Stimulated activated CD8-positive, alpha-beta memory T cell treated with anti-CD3 and anti-CD28 coated beads, Interleukin-4, amount 100 ng/mL, for 4 hours (primary cell): ENCODE measurements around the gene RFFL.
"Not testable (repeated sequence)": the region's sequence is repeated elsewhere in the genome, so short reads cannot be mapped to it uniquely, and the experiment has no call there.

Source experiments
- DNase-seq, 2 donors: peaks; one replicate each; pipeline ENCODE4 v3.0.0-alpha.2; 2020; ENCODE audit warnings: low read depth in 2 of 2, low spot score in 1 of 2

RFFL gene

GRCh38 chr17:35006961-35007360 lies 56.5 kb downstream of the RFFL start:
- no peak for DNase-seq

GRCh38 chr17:35006345-35006744 lies 57.2 kb downstream of the RFFL start:
- DNase-seq = no peak

DNA sequence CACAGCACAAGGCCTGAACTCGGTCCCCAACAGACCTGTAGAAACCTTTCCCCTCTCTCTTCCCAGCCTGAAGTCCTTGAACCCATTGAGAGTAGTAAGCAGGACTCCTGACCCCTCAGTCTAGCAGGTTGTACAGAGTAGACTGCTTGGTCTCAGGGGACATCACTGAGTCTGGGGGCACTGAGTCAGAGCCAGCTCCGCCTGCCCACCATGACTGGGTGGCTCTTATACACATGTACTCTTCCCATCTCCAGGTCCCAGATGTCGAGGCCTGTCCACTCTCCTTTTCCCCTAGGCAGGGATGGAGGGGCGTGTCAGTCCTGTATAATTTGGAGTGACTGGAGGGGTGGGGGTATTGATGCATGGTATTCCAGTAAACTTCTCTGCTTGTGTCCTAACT lies 59.7 kb downstream of the RFFL start:
- no peak for DNase-seq

GRCh38 chr17:35002876-35003551 lies 60.5 kb downstream of the RFFL start:
- no peak for DNase-seq

- no peak for DNase-seq
These were observed 62.0 kb downstream of the RFFL start for GRCh38 chr17:35001549-35001948.

- not testable (repeated sequence) for DNase-seq
These were observed 62.5 kb downstream of the RFFL start for GRCh38 chr17:35000965-35001364.

DNA sequence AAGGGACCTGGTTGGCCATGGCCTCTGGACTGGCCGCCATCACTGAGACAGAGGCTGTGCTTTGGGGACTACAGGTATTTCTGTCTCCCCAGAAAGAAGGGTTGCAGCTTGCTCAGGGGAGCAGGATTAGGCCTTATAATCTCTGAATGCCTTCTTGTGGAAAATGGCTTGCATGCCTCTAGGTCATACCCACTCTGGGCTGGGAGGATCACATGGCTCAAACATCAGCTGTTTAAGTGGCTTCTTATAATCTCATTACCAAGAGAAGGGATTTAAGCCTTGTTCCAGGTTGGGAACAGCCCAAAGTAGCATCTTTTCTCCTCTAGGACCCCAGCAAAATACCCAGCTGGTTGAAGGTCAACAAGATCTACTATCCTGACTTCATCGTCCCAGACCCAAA lies 64.1 kb downstream of the RFFL start:
- DNase-seq = no peak

DNA sequence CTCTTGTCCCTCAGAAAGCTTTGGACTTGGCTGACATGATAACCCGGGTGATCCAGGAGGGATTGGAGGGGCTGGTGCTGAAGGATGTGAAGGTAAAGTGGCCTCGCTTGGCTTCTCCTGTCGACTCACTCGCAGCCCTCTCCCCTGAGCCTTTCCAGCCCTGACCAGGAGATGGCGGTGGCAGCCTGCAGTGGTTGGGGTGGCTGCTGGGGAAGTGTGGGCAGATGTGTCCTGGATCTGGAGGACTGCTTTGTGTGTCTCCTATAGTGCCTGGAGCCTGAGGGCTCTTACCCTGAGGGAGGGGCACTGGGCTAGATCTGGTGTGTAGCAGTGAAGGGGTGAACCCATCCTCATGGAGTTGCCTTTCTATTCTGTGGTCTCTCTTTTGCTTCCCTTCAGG lies 65.3 kb downstream of the RFFL start:
- peak; percentile 45 to 55 for DNase-seq

DNA sequence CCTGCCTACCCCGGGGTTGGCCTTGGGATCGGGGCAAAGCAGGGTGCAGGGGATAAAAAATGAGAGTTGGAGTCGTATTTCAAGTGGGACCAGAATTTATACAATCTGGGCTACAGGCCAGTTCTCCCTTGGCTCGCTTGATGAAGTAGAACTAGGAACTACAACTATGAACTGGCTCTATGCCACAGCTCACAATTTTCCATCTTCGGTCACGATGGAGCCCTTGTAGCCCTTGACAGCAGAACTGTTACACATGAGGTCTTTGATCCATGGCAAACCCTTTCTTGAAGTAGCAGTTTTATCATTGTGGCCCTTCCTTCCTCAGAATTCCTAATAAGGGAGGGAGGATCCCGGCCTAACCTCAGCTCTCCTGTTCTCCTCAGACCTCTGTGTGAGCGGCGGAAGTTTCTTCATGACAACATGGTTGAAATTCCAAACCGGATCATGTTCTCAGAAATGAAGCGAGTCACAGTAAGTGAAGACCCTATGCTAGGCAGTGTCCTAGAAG lies 66.1 kb downstream of the RFFL start:
- no peak for DNase-seq

DNA sequence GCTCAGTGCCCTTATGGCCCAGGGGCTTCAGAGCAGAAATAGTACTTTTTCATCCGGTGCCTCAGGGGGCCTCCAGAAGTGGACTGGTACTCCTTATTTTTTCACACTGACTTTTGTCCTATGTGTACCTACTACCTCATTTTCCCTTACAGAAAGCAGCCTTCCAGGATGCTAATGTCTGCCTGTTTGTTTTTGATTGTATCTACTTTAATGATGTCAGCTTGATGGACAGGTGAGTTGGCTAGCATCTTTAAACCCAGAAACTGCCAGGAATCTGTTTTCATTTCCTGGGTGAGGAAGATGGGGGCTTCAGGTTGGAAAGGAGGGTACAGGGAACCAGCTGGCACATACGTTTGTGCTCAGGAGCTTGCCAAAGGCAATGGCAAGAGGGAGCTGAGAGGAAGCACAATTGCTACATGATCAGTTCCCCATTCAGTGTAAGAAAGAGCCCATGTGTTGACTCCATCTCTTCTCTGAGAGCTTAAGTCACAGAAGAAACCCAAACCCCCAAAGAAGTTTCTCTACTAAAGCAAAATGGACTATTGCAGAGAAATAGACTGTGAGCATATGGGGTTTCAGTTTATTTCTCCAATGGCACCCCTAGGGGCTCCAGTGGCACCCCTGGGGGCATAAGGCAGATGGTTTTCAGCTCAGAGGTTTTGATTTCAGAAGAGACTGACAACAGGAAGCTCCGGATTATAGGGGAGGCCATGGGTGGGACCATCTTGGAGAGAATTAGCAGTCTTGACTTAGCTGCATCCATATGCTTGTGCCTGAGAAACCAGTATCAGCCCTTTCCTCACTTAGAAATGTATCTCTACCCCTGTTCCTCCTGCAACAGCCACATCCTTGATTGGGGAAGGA lies 66.9 kb downstream of the RFFL start:
- no peak for DNase-seq

GRCh38 chr17:34993031-34993430 lies 70.5 kb downstream of the RFFL start:
- DNase-seq = no peak

DNA sequence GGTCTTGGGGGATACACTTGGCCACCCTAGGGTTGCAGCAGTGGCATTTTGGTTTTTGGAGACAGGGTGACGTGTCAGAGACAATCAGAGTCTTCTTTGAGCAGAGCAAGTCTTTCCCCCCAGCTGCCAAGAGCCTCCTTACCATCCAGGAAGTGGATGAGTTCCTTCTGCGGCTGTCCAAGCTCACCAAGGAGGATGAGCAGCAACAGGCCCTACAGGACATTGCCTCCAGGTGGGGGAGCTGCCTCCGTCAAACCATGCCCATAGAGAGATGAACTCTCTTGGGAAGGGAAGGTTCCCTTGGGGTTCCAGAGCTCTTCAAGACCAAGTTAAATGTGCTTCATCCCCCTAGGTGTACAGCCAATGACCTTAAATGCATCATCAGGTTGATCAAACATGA lies 71.9 kb downstream of the RFFL start:
- DNase-seq = no peak

GRCh38 chr17:34990921-34991365 lies 72.6 kb downstream of the RFFL start:
- DNase-seq = no peak

DNA sequence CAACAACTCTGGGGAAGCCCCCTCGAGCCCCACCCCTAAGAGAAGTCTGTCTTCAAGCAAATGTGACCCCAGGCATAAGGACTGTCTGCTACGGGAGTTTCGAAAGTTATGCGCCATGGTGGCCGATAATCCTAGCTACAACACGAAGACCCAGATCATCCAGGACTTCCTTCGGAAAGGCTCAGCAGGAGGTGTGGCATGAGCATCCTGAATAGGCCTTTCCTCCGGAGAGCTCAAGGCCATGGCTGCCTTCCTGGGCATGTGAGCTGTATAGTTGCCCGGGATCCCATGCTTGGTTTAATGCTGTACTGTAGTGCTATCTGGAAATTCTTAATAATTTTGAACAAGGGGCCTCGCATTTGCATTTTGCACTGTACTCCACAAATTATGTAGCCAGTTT lies 74.0 kb downstream of the RFFL start:
- no peak for DNase-seq

DNA sequence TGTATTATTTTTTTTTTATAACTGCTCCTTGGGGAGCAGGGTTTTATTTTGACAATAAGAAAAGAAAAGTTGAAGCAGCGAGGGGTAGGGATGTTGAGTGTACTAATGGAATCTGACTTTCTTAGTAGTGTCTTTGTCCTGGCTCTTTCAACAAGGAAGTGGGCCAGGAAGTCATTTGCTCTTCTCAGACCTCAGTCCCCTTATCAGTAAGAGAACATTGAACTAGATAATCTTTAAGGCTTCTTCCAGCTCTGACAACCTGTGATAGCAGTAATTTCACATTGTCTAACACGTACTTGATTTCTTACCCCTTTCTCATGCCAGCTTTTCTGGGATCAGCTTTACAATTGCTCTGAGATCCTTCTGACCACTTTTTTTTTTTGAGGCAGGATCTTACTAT lies 74.9 kb downstream of the RFFL start:
- no peak for DNase-seq

DNA sequence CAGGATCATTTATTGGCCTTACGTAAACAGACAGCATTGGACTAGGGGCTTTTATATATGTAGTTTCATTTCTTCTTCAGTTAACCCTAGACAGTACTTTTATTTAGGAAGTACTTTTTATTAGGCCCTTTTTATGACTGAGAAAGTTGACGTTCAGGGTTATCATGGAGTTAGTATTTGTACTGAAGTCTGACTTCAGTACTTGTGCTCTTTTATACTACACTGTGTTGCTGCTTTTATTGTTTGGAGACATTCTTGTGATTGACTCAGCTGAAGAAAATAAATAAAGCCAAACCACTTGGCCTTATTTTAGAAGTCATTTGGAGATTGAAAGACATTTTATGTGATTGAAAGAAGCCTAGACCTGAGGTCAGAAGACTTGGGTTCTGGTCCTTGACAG lies 76.3 kb downstream of the RFFL start:
- DNase-seq = no peak

DNA sequence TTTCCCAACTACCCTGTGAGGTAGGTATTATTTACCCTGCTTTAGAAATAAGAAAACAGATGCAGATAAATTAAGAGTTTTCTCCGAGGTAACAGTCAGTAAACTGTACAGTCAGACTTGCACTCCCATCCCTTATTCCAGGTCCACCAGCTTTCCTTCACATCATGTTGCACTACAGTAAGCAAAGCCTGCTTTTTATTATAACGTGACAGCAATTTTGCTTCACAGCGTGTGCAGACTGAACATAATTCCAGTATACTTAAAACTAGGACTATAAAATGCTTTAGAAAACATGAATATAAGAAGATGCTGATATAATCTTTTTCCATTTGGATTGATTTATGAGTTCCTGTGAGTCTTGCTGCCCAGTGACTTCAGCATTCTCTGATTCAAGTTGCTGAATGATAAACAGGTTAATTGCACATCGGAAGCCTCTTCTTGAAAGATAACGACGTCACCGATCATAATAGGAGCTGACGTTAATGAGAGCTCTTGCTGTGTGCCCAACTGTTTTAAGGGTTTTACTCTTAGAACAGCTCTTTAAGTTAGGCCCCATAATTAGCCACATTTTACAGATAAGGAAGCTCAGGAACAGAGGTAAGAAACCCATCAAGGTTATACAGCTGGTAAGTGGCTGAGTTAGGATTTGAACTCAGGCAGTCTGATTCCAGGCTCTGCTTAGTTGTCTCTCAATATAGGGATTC lies 81.8 kb downstream of the RFFL start:
- no peak for DNase-seq

- peak; percentile 48 to 69 for DNase-seq
These were observed 82.6 kb downstream of the RFFL start for GRCh38 chr17:34980681-34981537.

DNA sequence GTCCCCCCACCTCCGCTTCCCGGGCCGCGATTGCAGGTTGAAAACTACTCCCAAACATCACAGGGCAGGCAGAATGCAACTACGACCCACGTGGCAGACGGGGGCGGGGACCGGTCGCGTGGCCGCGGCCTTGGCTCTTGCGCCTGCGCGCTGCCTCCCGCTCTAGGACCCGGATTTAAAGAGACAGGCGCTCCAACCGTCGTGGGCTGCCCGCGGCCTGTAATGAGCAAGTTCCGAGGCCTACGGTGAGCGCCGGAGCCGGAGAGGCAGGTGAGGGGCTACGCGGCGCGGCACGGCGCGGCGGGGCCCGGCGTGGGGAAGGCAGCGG lies 83.2 kb downstream of the RFFL start, which contains the start of gene LIG3:
Gene LIG3, plus strand, starts transcription at position 160 of the 328 bp plus-strand sequence. CDS start 2,494 bp downstream, outside the sequence.
- peak; percentile 90 for DNase-seq

GRCh38 chr17:34979650-34980352 lies 83.7 kb downstream of the RFFL start:
- DNase-seq = no peak
